Measurements from ENCODE around the gene PCP4L1.

DNA sequence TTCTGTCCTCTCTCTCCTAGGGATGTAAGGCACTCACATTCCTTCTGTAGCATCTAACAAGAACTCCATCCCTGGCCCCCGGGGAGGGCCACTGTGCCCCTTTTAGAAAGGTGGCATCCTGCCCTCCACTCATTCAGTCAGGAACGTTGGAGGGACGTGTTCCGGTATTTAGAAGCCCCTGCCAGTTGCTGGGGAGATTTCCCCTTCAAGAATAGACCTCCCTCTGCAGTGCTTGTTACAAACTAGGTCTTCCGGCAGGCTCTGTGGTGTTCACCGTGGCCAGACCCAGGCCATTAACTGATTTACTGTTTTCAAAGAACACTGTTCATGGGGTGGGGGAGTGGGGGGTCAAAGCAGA is 779 bp downstream of the PCP4L1 start:
- no peak for TF ChIP-seq GATA2 (IDR thresholded peaks at IDR 0.05; ENCODE audit: low read depth, low read length)
- TF ChIP-seq GATA3 (IDR thresholded peaks at IDR 0.05; ENCODE audit: low read depth, low read length), result no peak
